Calu3 (cell line): ENCODE data around the gene DDX39B. TPM values are rescaled to one million over a fixed set of nuclear protein-coding genes. Genes with fewer than 3 reads are reported as not detected.

Source experiments
- BruUV-seq: library from RNA; stranded (reverse); fragments of 400-500 nt; replicated peaks from 2 replicates; lab custom pipeline; 2021; lab: Mats Ljungman, UMichigan
- CTCF ChIA-PET: fragments of 300-600 bp; sonication (Branson Sonifier 250); formaldehyde crosslinking; loops from one replicate; lab custom pipeline; 2022; ENCODE audit warnings: antibody characterized with exemption; lab: Charles Lee
- DNase-seq: peaks from one replicate; pipeline ENCODE4 v3.0.0; 2022
- H3K27ac Mint-ChIP-seq: one replicate; pipeline ENCODE4 v1.8.0; 2022; ENCODE audit warnings: mixed read lengths; ENCODE audit not compliant: unreplicated experiment
- H3K27me3 Mint-ChIP-seq: one replicate; pipeline ENCODE4 v1.8.0; 2022; ENCODE audit warnings: mixed read lengths; ENCODE audit not compliant: unreplicated experiment
- H3K36me3 Mint-ChIP-seq: one replicate; pipeline ENCODE4 v1.8.0; 2022; ENCODE audit warnings: mild to moderate bottlenecking, moderate library complexity, mixed read lengths; ENCODE audit not compliant: insufficient read depth, unreplicated experiment
- H3K4me1 Mint-ChIP-seq: one replicate; pipeline ENCODE4 v1.8.0; 2022; ENCODE audit warnings: mild to moderate bottlenecking, low read depth, mixed read lengths; ENCODE audit not compliant: unreplicated experiment
- H3K4me3 Mint-ChIP-seq: one replicate; pipeline ENCODE4 v1.8.0; 2022; ENCODE audit warnings: mild to moderate bottlenecking, low read depth, moderate library complexity, mixed read lengths; ENCODE audit not compliant: unreplicated experiment
- H3K9me3 Mint-ChIP-seq: one replicate; pipeline ENCODE4 v1.8.0; 2022; ENCODE audit warnings: low read depth, mixed read lengths; ENCODE audit not compliant: unreplicated experiment
- CTCF ChIP-seq: fragments of 200-600 bp; IDR thresholded peaks from one replicate; pipeline ENCODE4 v1.8.0; 2022; ENCODE audit warnings: antibody characterized with exemption; ENCODE audit not compliant: unreplicated experiment
- intact Hi-C: fragments of 100-400 bp; cut with micrococcal nuclease; formaldehyde crosslinking; loops from one replicate; pipeline ENCODE4 v1.10.0; 2022; ENCODE audit not compliant: unreplicated experiment
- total RNA-seq: library from RNA; stranded (reverse); gene quantifications from 2 replicates; pipeline ENCODE4 v1.2.3, GENCODE V29; 2022

DDX39B gene
- total RNA-seq, 1 experiment from 2014 or later = 646 TPM

GRCh38 chr6:31575952-31576685, 34.3 kb upstream of the DDX39B start:
- Mint-ChIP-seq H3K4me1 (peaks cover 9% of the 10 kb centered on the region), H3K27me3 (peaks cover 60% of the 10 kb centered on the region), H3K27ac (no peak overlapping the region), H3K9me3 (no peaks in the 10 kb centered on the region), H3K4me3 (no peak overlapping the region), H3K36me3 (peaks cover 5% of the 10 kb centered on the region)
- CTCF ChIA-PET = interaction anchor here (0.6 to 1.8 kb wide), 7 partner anchors 14 to 384 kb away, joined by 3 to 5 read pairs (median 4); partner anchors contain the start of gene NFKBIL1
- BruUV-seq = no TSS peak
- DNase-seq = no peak
- no peak for TF ChIP-seq CTCF
- intact Hi-C loops = no loop called here

- H3K36me3 Mint-ChIP-seq = no peaks in the 10 kb centered on the region
- no peak within 1 kb of the TSS for H3K27ac Mint-ChIP-seq
- peaks cover 2% of the 10 kb centered on the region for H3K4me1 Mint-ChIP-seq
- no peaks in the 10 kb centered on the region for H3K9me3 Mint-ChIP-seq
- no peak within 1 kb of the TSS for H3K4me3 Mint-ChIP-seq
- CTCF ChIA-PET = interaction anchor here (1.0 to 1.4 kb wide), 3 partner anchors 21 to 28 kb away, joined by 3 to 5 read pairs (median 4); partner anchors contain the start of gene NFKBIL1
- TF ChIP-seq CTCF = no peak
- intact Hi-C loops = no loop called here
- no peak for DNase-seq
- peaks cover 53% of the 10 kb centered on the region for H3K27me3 Mint-ChIP-seq
- no TSS peak for BruUV-seq
These were observed 33.6 kb upstream of the DDX39B start, which contains the start of gene TNF for GRCh38 chr6:31575335-31575901. TSS of gene TNF (plus strand) at chr6:31575565. CDS start at chr6:31575742, 177 bp downstream.

GRCh38 chr6:31574106-31575061, 32.6 kb upstream of the DDX39B start:
- H3K4me1 Mint-ChIP-seq = no peaks in the 10 kb centered on the region
- CTCF ChIA-PET = interaction anchor here (0.5 to 2.3 kb wide), 6 partner anchors 9 to 27 kb away, joined by 3 to 8 read pairs (median 4); partner anchors contain the start of gene NFKBIL1
- H3K4me3 Mint-ChIP-seq = no peak overlapping the region
- no peaks in the 10 kb centered on the region for H3K9me3 Mint-ChIP-seq
- no peak overlapping the region for H3K27ac Mint-ChIP-seq
- intact Hi-C loops = no loop called here
- no peak for TF ChIP-seq CTCF
- H3K36me3 Mint-ChIP-seq = no peaks in the 10 kb centered on the region
- no peak for DNase-seq
- no TSS peak for BruUV-seq
- peaks cover 58% of the 10 kb centered on the region for H3K27me3 Mint-ChIP-seq
